ENCODE measurements around the gene SIRT2. TPM values are rescaled to one million over a fixed set of nuclear protein-coding genes. Genes with fewer than 3 reads are reported as not detected.
A peak's percentile ranks its signal among the peaks of the same experiment; 100 is the strongest.

Gene SIRT2
- total RNA-seq, 6 donors from 2014 or later = 45.2 to 93.2 (median 59.1) TPM

- H3K4me1 ChIP-seq = no peaks in the 10 kb centered on the region
- no peaks in the 10 kb centered on the region for H3K9me3 ChIP-seq
- H3K4me3 ChIP-seq = no peak overlapping the region
- ATAC-seq (ENCODE audit: low FRiP score in 2 of 2) (no peak), DNase-seq (peak in 1 of 2 donors; percentile 54)
- TF ChIP-seq POLR2AphosphoS5 (IDR thresholded peaks at IDR 0.05) (no peak), EP300 (IDR thresholded peaks at IDR 0.05) (no peak), POLR2A (IDR thresholded peaks at IDR 0.05) (no peak), CTCF (IDR thresholded peaks at IDR 0.05) (no peak)
- H3K27me3 ChIP-seq = no peaks in the 10 kb centered on the region
- H3K27ac ChIP-seq = no peak overlapping the region
- WGBS, 2 donors = 84% methylated on average over 10 of the region's 16 CpGs; no CpG with 5 or more reads in 1 of the 2 donors
- H3K36me3 ChIP-seq = peaks cover 4 to 26% (median 20%) of the 10 kb centered on the region in 4 donors
Observed at GRCh38 chr19:38911388-38912001, 12.1 kb upstream of the SIRT2 start.

GRCh38 chr19:38910488-38910887, 11.1 kb upstream of the SIRT2 start:
- peaks cover 8 to 32% (median 25%) of the 10 kb centered on the region in 4 donors for H3K36me3 ChIP-seq
- H3K27ac ChIP-seq = no peak overlapping the region
- WGBS, 2 donors = 91 to 93% methylated on average over 12 of the region's 12 CpGs
- H3K4me3 ChIP-seq = no peak overlapping the region
- DNase-seq (peak in 1 of 2 donors; percentile 55), ATAC-seq (ENCODE audit: low FRiP score in 2 of 2) (no peak)
- no peak for TF ChIP-seq CTCF (IDR thresholded peaks at IDR 0.05)
- no peak for TF ChIP-seq EP300 (IDR thresholded peaks at IDR 0.05)
- no peak for TF ChIP-seq POLR2AphosphoS5 (IDR thresholded peaks at IDR 0.05)
- no peak for TF ChIP-seq POLR2A (IDR thresholded peaks at IDR 0.05)
- H3K9me3 ChIP-seq = no peaks in the 10 kb centered on the region
- no peaks in the 10 kb centered on the region for H3K4me1 ChIP-seq
- H3K27me3 ChIP-seq = no peaks in the 10 kb centered on the region

GRCh38 chr19:38908911-38909310, 9.5 kb upstream of the SIRT2 start:
- DNase-seq (no peak), ATAC-seq (ENCODE audit: low FRiP score in 2 of 2) (no peak)
- 79 to 85% methylated on average over 6 to 10 of the region's 10 CpGs for WGBS, 2 donors
- H3K27ac ChIP-seq = no peak overlapping the region
- no peak overlapping the region for H3K4me3 ChIP-seq
- H3K4me1 ChIP-seq = no peaks in the 10 kb centered on the region
- no peak for TF ChIP-seq CTCF (IDR thresholded peaks at IDR 0.05)
- TF ChIP-seq POLR2A (IDR thresholded peaks at IDR 0.05) = no peak
- no peak for TF ChIP-seq POLR2AphosphoS5 (IDR thresholded peaks at IDR 0.05)
- TF ChIP-seq EP300 (IDR thresholded peaks at IDR 0.05) = no peak
- peaks cover 9 to 44% (median 32%) of the 10 kb centered on the region in 4 donors for H3K36me3 ChIP-seq
- H3K27me3 ChIP-seq = no peaks in the 10 kb centered on the region
- no peaks in the 10 kb centered on the region for H3K9me3 ChIP-seq

GRCh38 chr19:38907670-38908069, 8.3 kb upstream of the SIRT2 start:
- Histone ChIP-seq H3K9me3 (no peaks in the 10 kb centered on the region), H3K27ac (no peak overlapping the region), H3K4me1 (no peaks in the 10 kb centered on the region), H3K4me3 (no peak overlapping the region), H3K36me3 (peaks cover 9 to 44% (median 32%) of the 10 kb centered on the region in 4 donors), H3K27me3 (no peaks in the 10 kb centered on the region)
- no peak for DNase-seq
- TF ChIP-seq POLR2A (IDR thresholded peaks at IDR 0.05) = no peak
- TF ChIP-seq POLR2AphosphoS5 (IDR thresholded peaks at IDR 0.05) = no peak
- TF ChIP-seq CTCF (IDR thresholded peaks at IDR 0.05) = no peak
- no peak for TF ChIP-seq EP300 (IDR thresholded peaks at IDR 0.05)
- 94 to 95% methylated on average over 12 of the region's 12 CpGs for WGBS, 2 donors
- no peak for ATAC-seq (ENCODE audit: low FRiP score in 2 of 2)

GRCh38 chr19:38907227-38907626, 7.8 kb upstream of the SIRT2 start:
- ATAC-seq (ENCODE audit: low FRiP score in 2 of 2) (no peak), DNase-seq (no peak)
- H3K36me3 ChIP-seq = peaks cover 9 to 44% (median 32%) of the 10 kb centered on the region in 4 donors
- H3K27ac ChIP-seq = no peak overlapping the region
- H3K4me1 ChIP-seq = no peaks in the 10 kb centered on the region
- H3K4me3 ChIP-seq = no peak overlapping the region
- 94 to 99% methylated on average over 15 to 28 of the region's 29 CpGs for WGBS, 2 donors
- TF ChIP-seq POLR2A (IDR thresholded peaks at IDR 0.05) = no peak
- no peak for TF ChIP-seq POLR2AphosphoS5 (IDR thresholded peaks at IDR 0.05)
- no peak for TF ChIP-seq CTCF (IDR thresholded peaks at IDR 0.05)
- no peak for TF ChIP-seq EP300 (IDR thresholded peaks at IDR 0.05)
- no peaks in the 10 kb centered on the region for H3K9me3 ChIP-seq
- H3K27me3 ChIP-seq = no peaks in the 10 kb centered on the region
